D721Med (cell line): Measurements from ENCODE around the gene XKR3.
"Not testable (repeated sequence)": the region's sequence is repeated elsewhere in the genome, so short reads cannot be mapped to it uniquely, and the experiment has no call there.

Experiments used
- DNase-seq: peaks from one replicate; pipeline ENCODE4 v3.0.0; 2011; ENCODE audit warnings: low spot score; ENCODE audit not compliant: insufficient read length
- FAIRE-seq: peaks from 2 replicates; lab custom pipeline; 2011; peaks lifted over from hg19 to GRCh38; lab: Jason Lieb, UNC
- TF ChIP-seq, protein P1 (sequence below): IDR thresholded peaks from 2 replicates; pipeline ENCODE4 v1.5.1; 2012; ENCODE audit warnings: mild to moderate bottlenecking, control low read depth; ENCODE audit not compliant: insufficient read depth; ENCODE audit errors: missing control alignments

XKR3 gene

DNA sequence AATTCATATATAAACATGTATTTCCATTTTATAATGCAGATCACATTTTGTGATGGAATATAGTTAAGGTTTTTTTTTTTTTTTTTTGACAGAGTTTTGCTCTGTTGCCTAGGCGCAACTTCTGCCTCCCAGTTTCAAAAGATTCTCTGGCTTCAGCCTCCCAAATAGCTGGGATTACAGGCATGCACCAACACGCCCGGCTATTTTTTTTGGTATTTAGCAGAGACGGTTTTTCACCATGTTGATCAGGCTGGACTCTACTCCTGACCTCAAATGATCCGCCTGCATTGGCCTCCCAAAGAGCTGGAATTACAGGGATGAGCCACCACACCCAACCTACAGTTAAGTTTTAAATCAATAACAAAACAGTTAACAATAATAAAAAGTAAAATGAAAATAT, 18.8 kb downstream of the XKR3 start:
- TF ChIP-seq, protein P1, sequence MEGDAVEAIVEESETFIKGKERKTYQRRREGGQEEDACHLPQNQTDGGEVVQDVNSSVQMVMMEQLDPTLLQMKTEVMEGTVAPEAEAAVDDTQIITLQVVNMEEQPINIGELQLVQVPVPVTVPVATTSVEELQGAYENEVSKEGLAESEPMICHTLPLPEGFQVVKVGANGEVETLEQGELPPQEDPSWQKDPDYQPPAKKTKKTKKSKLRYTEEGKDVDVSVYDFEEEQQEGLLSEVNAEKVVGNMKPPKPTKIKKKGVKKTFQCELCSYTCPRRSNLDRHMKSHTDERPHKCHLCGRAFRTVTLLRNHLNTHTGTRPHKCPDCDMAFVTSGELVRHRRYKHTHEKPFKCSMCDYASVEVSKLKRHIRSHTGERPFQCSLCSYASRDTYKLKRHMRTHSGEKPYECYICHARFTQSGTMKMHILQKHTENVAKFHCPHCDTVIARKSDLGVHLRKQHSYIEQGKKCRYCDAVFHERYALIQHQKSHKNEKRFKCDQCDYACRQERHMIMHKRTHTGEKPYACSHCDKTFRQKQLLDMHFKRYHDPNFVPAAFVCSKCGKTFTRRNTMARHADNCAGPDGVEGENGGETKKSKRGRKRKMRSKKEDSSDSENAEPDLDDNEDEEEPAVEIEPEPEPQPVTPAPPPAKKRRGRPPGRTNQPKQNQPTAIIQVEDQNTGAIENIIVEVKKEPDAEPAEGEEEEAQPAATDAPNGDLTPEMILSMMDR, result no peak
- FAIRE-seq, result no peak
- DNase-seq, result no peak

DNA sequence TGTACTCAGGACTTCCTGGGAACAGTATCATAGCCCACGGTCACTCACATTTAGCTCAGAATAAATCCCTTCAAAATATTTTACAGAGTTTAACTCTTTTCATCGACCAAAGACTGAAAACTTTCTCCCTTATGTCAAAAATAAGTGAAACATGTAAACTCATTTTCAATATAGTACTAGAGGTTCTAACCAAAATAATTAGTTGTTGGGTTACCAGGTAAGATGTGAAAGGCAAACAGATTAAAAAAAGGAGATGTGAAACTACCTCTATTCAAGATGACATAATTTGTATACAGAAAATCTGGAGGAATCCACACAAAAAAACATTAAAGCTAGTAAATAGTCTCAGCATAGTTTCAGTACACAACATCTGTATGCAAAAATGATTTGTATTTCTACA, 20.3 kb downstream of the XKR3 start:
- DNase-seq, result no peak
- TF ChIP-seq, protein P1, result no peak
- FAIRE-seq, result no peak

DNA sequence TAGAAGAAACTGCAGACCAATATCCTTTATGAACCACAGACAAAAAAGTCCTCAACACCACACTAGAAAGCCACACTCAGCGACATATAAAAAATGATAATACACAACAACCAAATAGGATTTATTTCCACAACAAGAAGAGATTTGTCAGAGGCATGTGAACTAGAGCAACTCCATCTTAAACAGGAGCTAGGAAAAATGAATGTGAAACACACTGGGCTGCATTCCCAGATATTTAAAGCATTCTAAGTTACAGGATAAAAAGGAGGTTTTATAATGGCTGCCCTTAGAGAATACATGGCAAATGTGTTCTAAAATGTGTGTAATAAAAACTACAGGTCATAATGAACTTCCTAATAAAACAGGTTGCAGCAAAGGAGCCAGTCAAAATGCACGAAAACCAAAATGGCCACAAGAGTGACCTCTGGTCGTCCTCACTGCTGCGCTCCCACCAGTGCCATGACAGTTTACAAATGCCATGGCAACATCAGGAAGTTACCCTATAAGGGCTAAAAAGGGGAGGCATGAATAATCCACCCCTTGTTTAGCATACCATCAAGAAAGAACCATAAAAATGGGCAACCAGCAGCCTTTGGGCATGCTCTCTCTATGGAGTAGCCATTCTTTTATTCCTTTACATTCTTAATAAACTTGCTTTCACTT, 21.8 kb downstream of the XKR3 start:
- DNase-seq (no peak), FAIRE-seq (no peak)
- TF ChIP-seq, protein P1, result no peak

DNA sequence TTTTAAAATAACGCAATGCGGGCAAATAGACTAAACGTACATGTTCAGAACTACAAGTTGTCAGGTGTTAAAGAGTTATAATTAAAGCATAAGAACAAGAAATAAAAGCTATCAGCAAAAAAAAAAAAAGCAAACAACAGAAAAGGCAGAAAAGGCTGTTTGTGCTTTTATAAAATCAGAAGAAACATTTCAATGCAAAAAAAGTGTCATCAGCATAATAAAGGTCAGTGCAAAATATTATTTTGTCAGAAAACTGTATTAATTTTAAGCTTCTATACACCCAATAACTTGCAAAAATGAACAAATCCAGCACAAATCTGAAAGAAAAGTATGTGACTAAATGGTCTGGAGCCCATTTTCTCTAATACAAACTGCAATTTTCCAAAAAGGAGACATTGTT, 23.6 kb downstream of the XKR3 start:
- FAIRE-seq (no peak), DNase-seq (no peak)
- TF ChIP-seq, protein P1, result no peak

DNA sequence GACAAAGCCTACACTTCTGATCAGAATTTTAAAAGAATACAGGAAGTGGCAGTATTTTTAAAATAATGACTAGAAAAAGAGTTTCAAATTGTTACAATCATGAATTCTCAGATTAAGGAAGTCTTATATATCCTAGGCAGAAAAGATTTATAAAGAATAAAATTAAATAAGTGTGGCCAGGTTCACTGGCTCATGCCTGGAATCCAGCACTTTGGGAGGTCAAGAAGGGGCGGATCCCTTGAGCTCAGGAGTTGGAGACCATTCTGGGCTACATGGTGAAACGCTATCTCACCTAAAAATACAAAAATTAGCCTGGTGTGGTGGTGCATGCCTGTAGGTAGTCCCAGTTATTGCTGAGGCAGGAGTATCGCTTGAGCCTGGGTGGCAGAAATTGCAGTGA, 24.1 kb downstream of the XKR3 start:
- DNase-seq (no peak), FAIRE-seq (no peak)
- TF ChIP-seq, protein P1, result no peak

DNA sequence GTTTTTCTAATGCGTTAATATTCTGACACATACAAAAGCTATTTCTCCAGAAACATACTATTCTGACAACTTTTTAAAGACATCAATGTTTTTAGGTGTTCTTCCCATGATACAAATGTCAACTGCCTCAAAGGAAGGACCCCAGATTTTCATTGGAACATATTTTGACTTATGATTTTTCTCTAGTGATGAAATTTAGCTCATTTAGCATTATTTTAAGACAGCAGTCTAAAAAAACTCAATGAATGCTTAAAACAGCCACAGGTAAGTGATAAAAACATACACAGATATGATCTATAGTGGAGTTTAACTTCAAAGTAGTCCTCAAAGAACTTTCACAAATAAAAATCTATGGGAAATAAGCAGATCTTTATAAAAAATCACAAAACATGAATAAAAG, 24.9 kb downstream of the XKR3 start:
- no peak for FAIRE-seq
- DNase-seq, result no peak

DNA sequence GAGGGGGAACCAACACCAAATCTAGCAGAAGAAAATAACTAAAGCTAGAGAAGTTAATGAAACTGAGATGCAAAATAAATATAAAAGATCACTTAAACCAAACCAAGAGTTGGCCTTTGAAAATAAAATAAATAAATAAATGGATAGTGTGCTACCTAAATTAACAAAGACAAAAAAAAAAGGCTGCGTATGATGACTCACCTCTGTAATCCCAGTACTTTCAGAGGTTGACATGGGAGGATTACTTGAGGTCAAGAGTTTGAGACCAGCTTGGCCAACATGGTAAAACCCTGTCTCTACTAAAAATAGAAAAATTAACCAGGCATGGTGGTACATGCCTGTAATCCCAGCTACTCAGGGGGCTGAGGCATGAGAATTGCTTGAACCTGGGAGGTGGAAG, 29.7 kb downstream of the XKR3 start:
- not testable (repeated sequence) for FAIRE-seq

More for the DNA sequence above, 24.9 kb downstream of the XKR3 start:
- TF ChIP-seq, protein P1, result no peak

More for the DNA sequence above, 29.7 kb downstream of the XKR3 start:
- not testable (repeated sequence) for DNase-seq
